Smooth muscle cell (in vitro differentiated cells): ENCODE measurements around the gene YPEL2. TPM values are rescaled to one million over a fixed set of nuclear protein-coding genes. Genes with fewer than 3 reads are reported as not detected.
A peak's percentile ranks its signal among the peaks of the same experiment; 100 is the strongest.

Experiments used
- DNase-seq: peaks from one replicate; lab custom pipeline; 2025; ENCODE audit not compliant: unreplicated experiment; lab: John Stamatoyannopoulos, UW
- H2AFZ ChIP-seq: fragments of 200-600 bp; sonication (generic); 2 replicates; pipeline ENCODE4 v1.6.0; 2016; ENCODE audit warnings: antibody characterized with exemption, low read depth, mild to moderate bottlenecking
- H3F3A ChIP-seq: fragments of 200-600 bp; sonication (generic); 2 replicates; pipeline ENCODE4 v1.6.0; 2017; ENCODE audit warnings: antibody characterized with exemption, low read depth
- H3K27ac ChIP-seq: fragments of 200-600 bp; sonication (generic); 2 replicates; pipeline ENCODE4 v1.5.1; 2016; ENCODE audit warnings: low read depth, mild to moderate bottlenecking
- H3K27me3 ChIP-seq: fragments of 200-600 bp; sonication (generic); 2 replicates; pipeline ENCODE4 v1.6.1; 2016; ENCODE audit warnings: low read depth, mild to moderate bottlenecking
- H3K36me3 ChIP-seq: fragments of 200-600 bp; sonication (generic); 2 replicates; pipeline ENCODE4 v1.5.1; 2016; ENCODE audit warnings: low read depth
- H3K4me1 ChIP-seq: fragments of 200-600 bp; sonication (generic); 2 replicates; pipeline ENCODE4 v1.5.1; 2016; ENCODE audit warnings: low read depth
- H3K4me2 ChIP-seq: fragments of 200-600 bp; sonication (generic); 2 replicates; pipeline ENCODE4 v1.6.0; 2016; ENCODE audit warnings: mild to moderate bottlenecking
- H3K4me3 ChIP-seq: fragments of 200-600 bp; sonication (generic); 2 replicates; pipeline ENCODE4 v1.5.1; 2016; ENCODE audit warnings: mild to moderate bottlenecking
- H3K79me2 ChIP-seq: fragments of 200-600 bp; sonication (generic); 2 replicates; pipeline ENCODE4 v1.6.0; 2016; ENCODE audit warnings: low read depth, mild to moderate bottlenecking
- H3K9ac ChIP-seq: fragments of 200-600 bp; sonication (generic); 2 replicates; pipeline ENCODE4 v1.6.0; 2016; ENCODE audit warnings: low read depth
- H3K9me3 ChIP-seq: fragments of 200-600 bp; sonication (generic); replicated peaks from 2 replicates; pipeline ENCODE4 v1.5.1; 2016; ENCODE audit warnings: low read depth
- H4K20me1 ChIP-seq: fragments of 200-600 bp; sonication (generic); 2 replicates; pipeline ENCODE4 v1.6.0; 2016; ENCODE audit warnings: low read depth
- WGBS: methylation state at CpG from one replicate; pipeline ENCODE4 v1.1.7; 2016; ENCODE audit warnings: low lambda C conversion rate; 5-methylcytosine and 5-hydroxymethylcytosine counted together
- polyA plus RNA-seq: library from polyadenylated mRNA; unstranded; fragments of >200 nt; fragmentation: Nextera tagmentation; extraction: Ambion mirVana; gene quantifications from 2 replicates; pipeline ENCODE4 v1.2.1, GENCODE V29; 2016
- total RNA-seq: library from RNA; depleted of rRNA; stranded (reverse); fragments of >200 nt; gene quantifications from 2 replicates; pipeline ENCODE4 v1.2.3, GENCODE V29; 2014
- TF ChIP-seq, protein P1 (sequence below): fragments of 200-600 bp; sonication (generic); IDR thresholded peaks from 2 replicates; pipeline ENCODE4 v1.5.1; 2017; ENCODE audit warnings: borderline replicate concordance, mild to moderate bottlenecking, antibody characterized with exemption; ENCODE audit not compliant: insufficient read depth, poor library complexity, severe bottlenecking

YPEL2 gene
- total and polyA plus RNA-seq, 2 experiments from 2014 or later = 4.0 to 9.6 TPM

DNA sequence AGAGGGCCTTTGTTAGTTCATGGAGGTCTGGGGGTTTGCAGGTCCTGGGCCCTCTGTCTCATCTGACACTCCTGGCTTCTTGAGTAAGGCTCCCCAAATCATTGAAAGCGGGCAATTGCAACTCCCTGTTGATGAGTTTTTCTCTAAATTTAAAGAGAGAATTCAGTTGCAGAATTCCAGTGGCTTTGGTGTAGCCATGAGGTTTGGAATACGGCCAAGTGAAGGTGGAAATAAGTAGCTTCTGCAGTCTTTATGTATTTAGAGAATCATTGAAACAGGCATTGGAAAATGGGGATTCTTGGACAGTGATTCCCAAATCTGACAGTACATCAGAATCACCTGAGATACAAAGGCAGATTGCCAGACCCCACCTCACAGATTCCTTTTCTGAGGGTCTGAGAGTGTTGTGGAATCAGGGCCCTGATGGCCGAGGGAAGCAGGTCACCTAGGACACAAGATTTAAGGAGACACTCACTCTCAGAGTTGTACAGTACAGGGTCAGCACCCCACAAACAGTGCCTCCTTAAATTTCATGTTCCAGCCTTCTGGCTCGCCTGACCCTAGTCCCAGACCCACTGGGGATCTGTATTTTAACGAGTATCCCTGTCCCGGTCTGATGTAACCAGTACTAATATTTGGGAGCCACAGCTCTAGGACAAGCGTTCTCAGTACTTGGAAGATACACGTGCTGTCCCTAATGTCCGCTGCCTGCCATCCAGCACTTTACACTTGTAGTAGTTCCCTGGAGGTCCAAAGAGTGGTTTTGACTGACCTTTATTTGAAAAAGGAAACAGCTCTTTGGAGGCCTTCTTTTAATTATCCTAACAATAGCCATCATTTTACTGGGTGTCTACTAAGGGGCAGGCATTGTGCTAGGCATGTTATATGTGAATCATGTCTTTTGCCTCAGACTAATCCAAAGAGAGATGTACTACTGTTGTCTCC lies 37.8 kb downstream of the YPEL2 start:
- H3K27ac ChIP-seq = no peak overlapping the region
- 83% methylated on average over 9 of the region's 9 CpGs for WGBS
- no peak overlapping the region for H2AFZ ChIP-seq
- H3F3A ChIP-seq = peaks cover 13% of the 10 kb centered on the region
- H3K79me2 ChIP-seq = peaks cover 13% of the 10 kb centered on the region
- H3K36me3 ChIP-seq = no peaks in the 10 kb centered on the region
- H3K9me3 ChIP-seq = no peaks in the 10 kb centered on the region
- no peak overlapping the region for H3K4me3 ChIP-seq
- H3K4me2 ChIP-seq = no peak overlapping the region
- no peaks in the 10 kb centered on the region for H4K20me1 ChIP-seq
- TF ChIP-seq, protein P1, sequence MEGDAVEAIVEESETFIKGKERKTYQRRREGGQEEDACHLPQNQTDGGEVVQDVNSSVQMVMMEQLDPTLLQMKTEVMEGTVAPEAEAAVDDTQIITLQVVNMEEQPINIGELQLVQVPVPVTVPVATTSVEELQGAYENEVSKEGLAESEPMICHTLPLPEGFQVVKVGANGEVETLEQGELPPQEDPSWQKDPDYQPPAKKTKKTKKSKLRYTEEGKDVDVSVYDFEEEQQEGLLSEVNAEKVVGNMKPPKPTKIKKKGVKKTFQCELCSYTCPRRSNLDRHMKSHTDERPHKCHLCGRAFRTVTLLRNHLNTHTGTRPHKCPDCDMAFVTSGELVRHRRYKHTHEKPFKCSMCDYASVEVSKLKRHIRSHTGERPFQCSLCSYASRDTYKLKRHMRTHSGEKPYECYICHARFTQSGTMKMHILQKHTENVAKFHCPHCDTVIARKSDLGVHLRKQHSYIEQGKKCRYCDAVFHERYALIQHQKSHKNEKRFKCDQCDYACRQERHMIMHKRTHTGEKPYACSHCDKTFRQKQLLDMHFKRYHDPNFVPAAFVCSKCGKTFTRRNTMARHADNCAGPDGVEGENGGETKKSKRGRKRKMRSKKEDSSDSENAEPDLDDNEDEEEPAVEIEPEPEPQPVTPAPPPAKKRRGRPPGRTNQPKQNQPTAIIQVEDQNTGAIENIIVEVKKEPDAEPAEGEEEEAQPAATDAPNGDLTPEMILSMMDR = no peak
- H3K9ac ChIP-seq = no peak overlapping the region
- DNase-seq = no peak
- H3K27me3 ChIP-seq = no peaks in the 10 kb centered on the region
- H3K4me1 ChIP-seq = peaks cover 84% of the 10 kb centered on the region

DNA sequence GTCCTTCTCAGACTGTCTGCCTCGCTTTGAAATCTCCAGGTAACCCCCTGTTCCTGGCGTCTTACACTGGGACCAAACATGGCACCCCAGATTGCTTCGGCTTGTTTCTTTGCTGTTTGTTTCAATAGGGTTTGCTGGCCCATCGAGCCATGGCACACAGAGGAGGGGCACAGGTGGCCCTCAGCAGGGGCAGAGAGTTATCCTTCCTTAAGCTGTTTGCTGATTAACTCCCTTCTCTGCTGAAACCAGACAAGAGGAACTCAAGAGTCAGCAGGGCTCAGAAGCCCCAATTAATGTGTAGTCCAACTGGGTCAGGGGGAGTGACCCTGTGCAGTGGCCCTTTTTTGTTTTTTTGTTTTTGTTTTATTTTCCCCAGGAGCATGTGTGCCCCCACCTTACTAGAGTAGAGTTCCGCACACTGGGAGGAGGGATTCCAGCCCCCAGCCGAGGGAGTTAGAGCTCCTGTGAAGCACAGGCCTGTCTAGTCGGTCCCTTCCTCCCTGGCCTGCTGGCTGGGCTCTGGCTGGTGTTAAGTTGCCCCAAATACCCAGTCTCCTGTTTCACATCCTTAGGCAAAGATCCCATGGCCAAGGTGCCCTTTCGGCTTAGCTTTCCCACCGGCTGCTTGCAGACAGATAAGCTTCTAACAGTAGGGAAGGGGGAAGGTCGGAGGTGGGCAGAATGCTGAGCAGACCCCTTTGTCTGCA lies 39.3 kb downstream of the YPEL2 start:
- no peak overlapping the region for H3K4me2 ChIP-seq

DNA sequence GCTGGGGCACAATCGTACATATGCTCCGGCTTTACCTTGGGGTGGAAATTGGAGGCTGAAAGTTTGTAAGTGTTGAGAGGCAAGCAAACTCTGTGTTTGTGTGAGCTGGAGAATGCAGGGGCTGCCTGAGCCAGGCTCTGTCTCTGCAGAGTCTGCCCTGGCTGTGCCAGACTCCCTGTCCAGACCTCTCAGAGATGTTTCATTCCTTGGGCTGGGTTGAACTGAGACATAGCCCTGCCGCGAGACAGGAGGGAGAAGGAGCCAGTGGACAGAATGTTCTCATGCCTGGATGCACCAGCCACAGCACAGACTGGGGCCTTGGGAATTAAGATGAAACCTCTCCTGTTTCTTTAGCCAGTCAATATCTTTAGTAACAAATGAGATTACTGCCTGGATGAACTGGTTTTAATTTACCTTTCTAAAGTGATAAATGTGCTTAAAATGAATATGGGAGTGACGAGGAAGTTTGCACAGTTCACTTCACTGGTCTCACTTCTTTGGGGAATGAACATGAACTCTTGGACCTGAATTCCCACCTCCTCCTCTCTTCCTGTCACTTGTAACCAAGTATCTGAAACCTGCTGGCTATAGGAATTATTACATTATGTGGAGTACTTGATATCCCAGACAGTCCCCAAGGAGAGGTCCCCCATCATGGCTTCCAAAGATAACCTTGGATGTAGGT lies 40.1 kb downstream of the YPEL2 start:
- Histone ChIP-seq H3K27me3 (no peaks in the 10 kb centered on the region), H2AFZ (no peak overlapping the region), H3K27ac (peak overlapping the region; percentile 65), H3K4me1 (peaks cover 64% of the 10 kb centered on the region), H3F3A (peaks cover 13% of the 10 kb centered on the region), H3K4me3 (no peak overlapping the region), H3K4me2 (peak overlapping the region; percentile 61), H3K9ac (no peak overlapping the region), H4K20me1 (no peaks in the 10 kb centered on the region), H3K36me3 (no peaks in the 10 kb centered on the region), H3K79me2 (peaks cover 15% of the 10 kb centered on the region), H3K9me3 (no peaks in the 10 kb centered on the region)
- no peak for DNase-seq
- TF ChIP-seq, protein P1 = no peak
- WGBS = 56% methylated on average over 5 of the region's 5 CpGs

More for the DNA sequence above, 39.3 kb downstream of the YPEL2 start:
- Histone ChIP-seq H3K79me2 (peaks cover 15% of the 10 kb centered on the region), H3K4me1 (peaks cover 73% of the 10 kb centered on the region), H3K4me3 (no peak overlapping the region), H3F3A (peaks cover 13% of the 10 kb centered on the region), H4K20me1 (no peaks in the 10 kb centered on the region), H3K27me3 (no peaks in the 10 kb centered on the region), H3K27ac (peak overlapping the region; percentile 65), H3K36me3 (no peaks in the 10 kb centered on the region), H3K9me3 (no peaks in the 10 kb centered on the region), H3K9ac (no peak overlapping the region), H2AFZ (no peak overlapping the region)
- WGBS = 81% methylated on average over 10 of the region's 10 CpGs
- no peak for DNase-seq
- TF ChIP-seq, protein P1 = no peak
